ENCODE measurements around the gene ACCS. TPM values are rescaled to one million over a fixed set of nuclear protein-coding genes. Genes with fewer than 3 reads are reported as not detected.

Gene ACCS
- total and polyA plus RNA-seq, 9 of the 15 experiments (the other 6 are each of a cell fraction or from before 2014, with no cell fraction given), result 4.2 to 25.9 (median 16.3) TPM

DNA sequence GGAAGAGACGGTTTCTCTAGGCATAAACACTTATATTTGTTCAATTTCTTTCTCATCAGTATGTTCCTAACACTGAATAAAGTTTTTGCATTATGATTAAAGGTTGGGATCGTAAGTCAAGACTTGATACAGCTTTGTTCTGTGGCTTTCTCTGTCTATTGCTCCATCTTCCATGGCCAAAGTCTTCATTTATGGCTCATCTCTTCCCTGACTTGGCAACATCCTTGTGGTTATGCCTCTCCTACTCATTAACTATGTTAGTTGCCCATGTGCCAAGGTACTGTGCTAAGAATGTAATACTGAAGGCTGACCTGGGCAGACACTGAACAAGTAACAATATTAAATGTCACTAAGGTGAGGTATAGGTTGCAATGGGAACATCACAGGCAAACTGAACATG, 19.9 kb upstream of the ACCS start (continued):
- TF ChIP-seq, protein P1, sequence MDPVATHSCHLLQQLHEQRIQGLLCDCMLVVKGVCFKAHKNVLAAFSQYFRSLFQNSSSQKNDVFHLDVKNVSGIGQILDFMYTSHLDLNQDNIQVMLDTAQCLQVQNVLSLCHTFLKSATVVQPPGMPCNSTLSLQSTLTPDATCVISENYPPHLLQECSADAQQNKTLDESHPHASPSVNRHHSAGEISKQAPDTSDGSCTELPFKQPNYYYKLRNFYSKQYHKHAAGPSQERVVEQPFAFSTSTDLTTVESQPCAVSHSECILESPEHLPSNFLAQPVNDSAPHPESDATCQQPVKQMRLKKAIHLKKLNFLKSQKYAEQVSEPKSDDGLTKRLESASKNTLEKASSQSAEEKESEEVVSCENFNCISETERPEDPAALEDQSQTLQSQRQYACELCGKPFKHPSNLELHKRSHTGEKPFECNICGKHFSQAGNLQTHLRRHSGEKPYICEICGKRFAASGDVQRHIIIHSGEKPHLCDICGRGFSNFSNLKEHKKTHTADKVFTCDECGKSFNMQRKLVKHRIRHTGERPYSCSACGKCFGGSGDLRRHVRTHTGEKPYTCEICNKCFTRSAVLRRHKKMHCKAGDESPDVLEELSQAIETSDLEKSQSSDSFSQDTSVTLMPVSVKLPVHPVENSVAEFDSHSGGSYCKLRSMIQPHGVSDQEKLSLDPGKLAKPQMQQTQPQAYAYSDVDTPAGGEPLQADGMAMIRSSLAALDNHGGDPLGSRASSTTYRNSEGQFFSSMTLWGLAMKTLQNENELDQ (CRISPR knock-in tag; IDR thresholded peaks at IDR 0.05; ENCODE audit: borderline replicate concordance), result no peak
- TF ChIP-seq TBL1XR1 (IDR thresholded peaks at IDR 0.05; ENCODE audit: low read length in 2 of 2), result no peak
- TF ChIP-seq SMARCE1 (IDR thresholded peaks at IDR 0.05), result no peak
- no peak for TF ChIP-seq ZNF699 (CRISPR knock-in tag; IDR thresholded peaks at IDR 0.05; ENCODE audit: insufficient replicate concordance)
- no peak for TF ChIP-seq SAFB (IDR thresholded peaks at IDR 0.05; ENCODE audit: borderline replicate concordance, low read depth, low read length)

DNA sequence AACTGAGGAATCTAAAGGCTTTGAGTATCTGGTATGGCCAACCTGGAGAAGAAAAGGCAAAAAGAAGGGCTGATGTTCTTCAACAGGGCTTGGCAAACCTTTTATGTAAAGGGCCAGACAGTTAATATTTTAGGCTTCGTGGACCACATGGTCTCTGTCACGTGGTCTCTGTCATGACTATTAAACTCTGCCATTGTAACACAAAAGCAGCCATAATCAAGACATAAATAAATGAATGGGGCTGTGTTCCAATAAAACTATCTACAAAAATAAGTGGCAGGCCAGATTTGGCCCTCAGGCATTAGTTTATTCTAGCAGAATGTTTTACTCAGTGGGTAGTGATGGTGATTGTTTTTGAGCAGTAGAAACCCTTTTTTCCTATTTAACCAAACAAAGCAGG, 18.8 kb upstream of the ACCS start:
- no peaks in the 10 kb centered on the region for H3K9me3 ChIP-seq (replicated peaks; ENCODE audit: control insufficient read depth, insufficient read depth, low read depth, low read length)
- H3K4me3 ChIP-seq, result no peak overlapping the region
- peaks cover 5% of the 10 kb centered on the region for H3K9me1 ChIP-seq (ENCODE audit: control insufficient read depth, insufficient read depth, low read length)
- H3K79me2 ChIP-seq (ENCODE audit: control insufficient read depth, insufficient read depth, low read length), result no peaks in the 10 kb centered on the region
- no TSS peak for BruUV-seq (replicated peaks)
- no peaks in the 10 kb centered on the region for H4K20me1 ChIP-seq (replicated peaks; ENCODE audit: control insufficient read depth, insufficient read depth, low read length)
- in situ Hi-C loops (cut with MboI), result no loop called here
- ChIA-PET POLR2A (no interaction called here), CTCF (ENCODE audit: low intra/inter-chr PET ratio) (interaction anchor here (0.5 kb wide), 1 partner anchor 562 kb away, joined by 3 read pairs; no protein-coding TSS in a partner anchor)
- no peak for DNase-seq (ENCODE audit: extremely low read depth in 1 of 4, low spot score in 3 of 4)
- no peak overlapping the region for H3K9ac ChIP-seq (ENCODE audit: insufficient read depth in 1 of 2, low read depth in 2 of 2, low read length in 2 of 2)
- no peak for ATAC-seq
- peaks cover 0 to 11% of the 10 kb centered on the region in 2 experiments; a peak in 4 of 5 replicates for H3K27me3 ChIP-seq (ENCODE audit: control insufficient read depth in 2 of 2, insufficient read depth in 2 of 2, low read length in 2 of 2)
- no peak for FAIRE-seq
- H3K27ac ChIP-seq (ENCODE audit: extremely low read depth, low read depth, low read length), result no peak overlapping the region
- H3K36me3 ChIP-seq (ENCODE audit: control insufficient read depth, insufficient read depth, low read length), result no peaks in the 10 kb centered on the region
- H3K4me2 ChIP-seq (ENCODE audit: insufficient read depth, low read length), result no peak overlapping the region
- intact Hi-C loops (cut with micrococcal nuclease), result no loop called here
- no peak overlapping the region for H2AFZ ChIP-seq (ENCODE audit: low read depth, low read length)
- no peaks in the 10 kb centered on the region; a peak in 1 of 5 replicates for H3K4me1 ChIP-seq (replicated peaks in 1 of 2; ENCODE audit: control insufficient read depth in 2 of 2, insufficient read depth in 2 of 2, low read length in 2 of 2)
- 0% methylated on average over 2 of the region's 2 CpGs for WGBS (ENCODE audit: insufficient coverage, low coverage, missing lambda C conversion rate)
- no peak for TF ChIP-seq GATAD2B (IDR thresholded peaks at IDR 0.05; ENCODE audit: borderline replicate concordance)
- TF ChIP-seq ZNF232 (CRISPR knock-in tag; IDR thresholded peaks at IDR 0.05), result no peak
- TF ChIP-seq, protein P2, sequence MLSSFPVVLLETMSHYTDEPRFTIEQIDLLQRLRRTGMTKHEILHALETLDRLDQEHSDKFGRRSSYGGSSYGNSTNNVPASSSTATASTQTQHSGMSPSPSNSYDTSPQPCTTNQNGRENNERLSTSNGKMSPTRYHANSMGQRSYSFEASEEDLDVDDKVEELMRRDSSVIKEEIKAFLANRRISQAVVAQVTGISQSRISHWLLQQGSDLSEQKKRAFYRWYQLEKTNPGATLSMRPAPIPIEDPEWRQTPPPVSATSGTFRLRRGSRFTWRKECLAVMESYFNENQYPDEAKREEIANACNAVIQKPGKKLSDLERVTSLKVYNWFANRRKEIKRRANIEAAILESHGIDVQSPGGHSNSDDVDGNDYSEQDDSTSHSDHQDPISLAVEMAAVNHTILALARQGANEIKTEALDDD (IDR thresholded peaks at IDR 0.05), result no peak
- TF ChIP-seq, protein P3, sequence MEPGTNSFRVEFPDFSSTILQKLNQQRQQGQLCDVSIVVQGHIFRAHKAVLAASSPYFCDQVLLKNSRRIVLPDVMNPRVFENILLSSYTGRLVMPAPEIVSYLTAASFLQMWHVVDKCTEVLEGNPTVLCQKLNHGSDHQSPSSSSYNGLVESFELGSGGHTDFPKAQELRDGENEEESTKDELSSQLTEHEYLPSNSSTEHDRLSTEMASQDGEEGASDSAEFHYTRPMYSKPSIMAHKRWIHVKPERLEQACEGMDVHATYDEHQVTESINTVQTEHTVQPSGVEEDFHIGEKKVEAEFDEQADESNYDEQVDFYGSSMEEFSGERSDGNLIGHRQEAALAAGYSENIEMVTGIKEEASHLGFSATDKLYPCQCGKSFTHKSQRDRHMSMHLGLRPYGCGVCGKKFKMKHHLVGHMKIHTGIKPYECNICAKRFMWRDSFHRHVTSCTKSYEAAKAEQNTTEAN (CRISPR knock-in tag; IDR thresholded peaks at IDR 0.05), result no peak
- peak; percentile 63; the same call in 1 of the 2 replicates for TF ChIP-seq RAD51 (IDR thresholded peaks at IDR 0.05; ENCODE audit: borderline replicate concordance, low read depth)
- TF ChIP-seq, protein P4, sequence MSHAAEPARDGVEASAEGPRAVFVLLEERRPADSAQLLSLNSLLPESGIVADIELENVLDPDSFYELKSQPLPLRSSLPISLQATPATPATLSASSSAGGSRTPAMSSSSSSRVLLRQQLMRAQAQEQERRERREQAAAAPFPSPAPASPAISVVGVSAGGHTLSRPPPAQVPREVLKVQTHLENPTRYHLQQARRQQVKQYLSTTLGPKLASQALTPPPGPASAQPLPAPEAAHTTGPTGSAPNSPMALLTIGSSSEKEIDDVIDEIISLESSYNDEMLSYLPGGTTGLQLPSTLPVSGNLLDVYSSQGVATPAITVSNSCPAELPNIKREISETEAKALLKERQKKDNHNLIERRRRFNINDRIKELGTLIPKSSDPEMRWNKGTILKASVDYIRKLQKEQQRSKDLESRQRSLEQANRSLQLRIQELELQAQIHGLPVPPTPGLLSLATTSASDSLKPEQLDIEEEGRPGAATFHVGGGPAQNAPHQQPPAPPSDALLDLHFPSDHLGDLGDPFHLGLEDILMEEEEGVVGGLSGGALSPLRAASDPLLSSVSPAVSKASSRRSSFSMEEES (CRISPR knock-in tag; IDR thresholded peaks at IDR 0.05), result peak; percentile 69
- TF ChIP-seq, protein P5, sequence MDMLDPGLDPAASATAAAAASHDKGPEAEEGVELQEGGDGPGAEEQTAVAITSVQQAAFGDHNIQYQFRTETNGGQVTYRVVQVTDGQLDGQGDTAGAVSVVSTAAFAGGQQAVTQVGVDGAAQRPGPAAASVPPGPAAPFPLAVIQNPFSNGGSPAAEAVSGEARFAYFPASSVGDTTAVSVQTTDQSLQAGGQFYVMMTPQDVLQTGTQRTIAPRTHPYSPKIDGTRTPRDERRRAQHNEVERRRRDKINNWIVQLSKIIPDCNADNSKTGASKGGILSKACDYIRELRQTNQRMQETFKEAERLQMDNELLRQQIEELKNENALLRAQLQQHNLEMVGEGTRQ (CRISPR knock-in tag; IDR thresholded peaks at IDR 0.05), result 0 out of 2 replicates have a peak, but pooled peaks have one; percentile 21
